CD4-positive, CD25-positive, alpha-beta regulatory T cell (primary cell): Measurements from ENCODE around the gene HEPACAM2. TPM values are rescaled to one million over a fixed set of nuclear protein-coding genes. Genes with fewer than 3 reads are reported as not detected.

Experiments
- ATAC-seq, 2 donors: fragments of 150-1000 bp; cut with Tn5 transposase; one replicate each; pipeline ENCODE4 v1.10.0; 2021; ENCODE audit warnings: low read depth in 2 of 2, moderate number of reproducible peaks in 2 of 2, moderate library complexity in 1 of 2
- DNase-seq, 3 donors: peaks; one replicate each; pipeline versions ENCODE4 v3.0.0 to v3.0.0-alpha.2; 2012 to 2022; ENCODE audit warnings: mixed read lengths in 1 of 3
- H3K27ac ChIP-seq: one replicate; pipeline ENCODE4 v1.7.0; 2013; ENCODE audit warnings: mild to moderate bottlenecking, low read length; ENCODE audit not compliant: insufficient read depth, poor library complexity, severe bottlenecking
- H3K27me3 ChIP-seq: one replicate; pipeline ENCODE4 v1.7.0; 2013; ENCODE audit warnings: low read length; ENCODE audit not compliant: control insufficient read depth, insufficient read depth
- H3K36me3 ChIP-seq: one replicate; pipeline ENCODE4 v1.7.0; 2013; ENCODE audit warnings: mild to moderate bottlenecking, low read length, moderate library complexity; ENCODE audit not compliant: control insufficient read depth, insufficient read depth
- H3K4me1 ChIP-seq: 2 replicates; pipeline ENCODE4 v1.7.0; 2013; ENCODE audit warnings: mild to moderate bottlenecking, low read length; ENCODE audit not compliant: insufficient read depth, control insufficient read depth, poor library complexity, severe bottlenecking
- H3K4me3 ChIP-seq: one replicate; pipeline ENCODE4 v1.7.0; 2013; ENCODE audit warnings: low read depth, mild to moderate bottlenecking, low read length, moderate library complexity
- H3K9me3 ChIP-seq, 2 experiments: 1 replicate in 1 of 2; 2 replicates in 1 of 2; pipeline ENCODE4 v1.7.0; 2013; ENCODE audit warnings: low read length in 2 of 2, mild to moderate bottlenecking in 1 of 2, moderate library complexity in 1 of 2; ENCODE audit not compliant: control insufficient read depth in 2 of 2
- H3K27ac Mint-ChIP-seq, 3 donors: one replicate each; pipeline ENCODE4 v1.8.0; 2020 to 2022; ENCODE audit warnings: mild to moderate bottlenecking in 3 of 3, mixed read lengths in 3 of 3, moderate library complexity in 2 of 3
- H3K27me3 Mint-ChIP-seq: one replicate; pipeline ENCODE4 v1.8.0; 2022; ENCODE audit warnings: mild to moderate bottlenecking, mixed read lengths
- H3K36me3 Mint-ChIP-seq: one replicate; pipeline ENCODE4 v1.8.0; 2020; ENCODE audit warnings: mixed read lengths
- H3K4me1 Mint-ChIP-seq, 4 donors: one replicate each; pipeline ENCODE4 v1.8.0; 2020 to 2022; ENCODE audit warnings: mixed read lengths in 4 of 4, mild to moderate bottlenecking in 1 of 4
- H3K4me3 Mint-ChIP-seq, 4 donors: one replicate each; pipeline ENCODE4 v1.8.0; 2020 to 2022; ENCODE audit warnings: mild to moderate bottlenecking in 4 of 4, mixed read lengths in 4 of 4, moderate library complexity in 3 of 4
- H3K9me3 Mint-ChIP-seq, 7 donors: one replicate each; pipeline ENCODE4 v1.8.0; 2020 to 2022; ENCODE audit warnings: mixed read lengths in 7 of 7, mild to moderate bottlenecking in 3 of 7, moderate library complexity in 2 of 7
- polyA plus RNA-seq, 4 donors: library from polyadenylated mRNA; unstranded; fragments of 300-500 nt; fragmentation: Illumina TruSeq; gene quantifications; one replicate each; pipeline ENCODE4 v1.2.3, GENCODE V29; 2021
- total RNA-seq: library from RNA; stranded (reverse); gene quantifications from one replicate; pipeline ENCODE4 v1.2.3, GENCODE V29; 2022

Gene HEPACAM2
- total RNA-seq (not detected), polyA plus RNA-seq (not detected)

DNA sequence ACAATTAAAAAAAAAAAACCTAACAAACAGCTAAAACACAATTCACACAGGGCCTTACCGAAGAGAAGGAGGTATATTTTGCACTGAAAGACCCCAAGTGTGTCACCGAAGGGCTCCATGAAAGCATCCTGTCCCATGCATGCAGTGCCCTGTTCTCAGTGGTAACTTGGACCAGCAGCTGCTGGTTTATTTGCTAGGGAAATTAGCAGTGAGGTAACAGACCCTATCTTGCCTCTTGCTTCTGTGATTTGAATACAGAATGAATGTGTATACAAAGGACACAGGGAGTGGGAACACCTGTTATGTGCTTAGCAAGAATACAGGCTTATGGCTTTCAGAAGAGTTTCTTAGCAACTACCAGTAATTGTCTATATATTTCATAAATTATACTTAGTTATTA lies at the start of gene HEPACAM2:
TSS of gene HEPACAM2 (minus strand) at position 160 of the 400 bp plus-strand sequence.
- Histone ChIP-seq H3K27ac (no peak within 1 kb of the TSS), H3K27me3 (peaks cover 27% of the 10 kb centered on the region), H3K4me3 (no peak within 1 kb of the TSS), H3K36me3 (no peaks in the 10 kb centered on the region), H3K9me3 (no peaks in the 10 kb centered on the region), H3K4me1 (peaks cover 9% of the 10 kb centered on the region)
- no peak for ATAC-seq
- peaks cover 6 to 16% (median 8%) of the 10 kb centered on the region in 4 donors for H3K4me1 Mint-ChIP-seq
- DNase-seq: no peak
- H3K4me3 Mint-ChIP-seq: no peak within 1 kb of the TSS
- peaks cover 15% of the 10 kb centered on the region for H3K27me3 Mint-ChIP-seq
- H3K9me3 Mint-ChIP-seq: no peaks in the 10 kb centered on the region
- H3K27ac Mint-ChIP-seq: no peak within 1 kb of the TSS
- no peaks in the 10 kb centered on the region for H3K36me3 Mint-ChIP-seq

DNA sequence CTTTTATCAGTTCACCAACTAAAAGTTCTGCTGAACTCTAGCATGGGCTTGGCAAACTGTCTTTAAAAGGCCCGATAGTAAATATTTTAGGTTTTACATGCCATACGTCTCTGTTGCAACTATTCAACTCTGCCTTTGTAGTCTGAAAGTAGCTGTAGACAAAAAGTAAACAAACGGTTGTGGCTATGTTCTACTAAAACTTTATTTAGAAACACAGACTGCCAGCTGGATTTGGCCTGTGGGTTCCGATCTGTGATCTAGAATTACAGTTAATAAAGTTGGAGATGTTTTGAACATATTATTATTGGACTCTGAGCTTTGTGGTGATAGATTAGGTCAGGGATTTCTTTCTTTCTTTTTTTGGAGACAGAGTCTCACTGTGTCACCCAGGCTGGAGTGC lies 39.0 kb upstream of the HEPACAM2 start:
- peaks cover 29% of the 10 kb centered on the region for H3K36me3 Mint-ChIP-seq
- H3K9me3 ChIP-seq: no peaks in the 10 kb centered on the region

GRCh38 chr7:93262535-93262934 lies 36.3 kb upstream of the HEPACAM2 start:
- H3K4me1 Mint-ChIP-seq: peaks cover 0 to 3% (median 0%) of the 10 kb centered on the region in 4 donors
- peaks cover 22% of the 10 kb centered on the region for H3K36me3 Mint-ChIP-seq

More for the DNA sequence above, 39.0 kb upstream of the HEPACAM2 start:
- no peaks in the 10 kb centered on the region for H3K4me1 ChIP-seq
- Mint-ChIP-seq H3K27me3 (no peaks in the 10 kb centered on the region), H3K4me1 (peaks cover 0 to 6% (median 1%) of the 10 kb centered on the region in 4 donors), H3K9me3 (no peaks in the 10 kb centered on the region), H3K4me3 (no peak overlapping the region), H3K27ac (no peak overlapping the region)
- H3K4me3 ChIP-seq: no peak overlapping the region
- H3K27me3 ChIP-seq: no peaks in the 10 kb centered on the region
- peaks cover 20% of the 10 kb centered on the region for H3K36me3 ChIP-seq
- H3K27ac ChIP-seq: no peak overlapping the region
- ATAC-seq: no peak
- no peak for DNase-seq

GRCh38 chr7:93258661-93259060 lies 32.4 kb upstream of the HEPACAM2 start:
- Histone ChIP-seq H3K36me3 (peaks cover 49% of the 10 kb centered on the region), H3K27ac (no peak overlapping the region), H3K4me3 (no peak overlapping the region), H3K27me3 (no peaks in the 10 kb centered on the region), H3K4me1 (no peaks in the 10 kb centered on the region), H3K9me3 (no peaks in the 10 kb centered on the region)
- no peak for ATAC-seq
- Mint-ChIP-seq H3K27ac (peak overlapping the region in 1 of 3 donors; percentile 64), H3K36me3 (peaks cover 25% of the 10 kb centered on the region), H3K4me3 (no peak overlapping the region), H3K27me3 (no peaks in the 10 kb centered on the region), H3K4me1 (no peaks in the 10 kb centered on the region), H3K9me3 (no peaks in the 10 kb centered on the region)
- no peak for DNase-seq

More at GRCh38 chr7:93262535-93262934, 36.3 kb upstream of the HEPACAM2 start:
- no peak for DNase-seq
- Histone ChIP-seq H3K4me1 (no peaks in the 10 kb centered on the region), H3K4me3 (no peak overlapping the region), H3K9me3 (no peaks in the 10 kb centered on the region), H3K27ac (no peak overlapping the region), H3K27me3 (no peaks in the 10 kb centered on the region), H3K36me3 (peaks cover 27% of the 10 kb centered on the region)
- H3K9me3 Mint-ChIP-seq: no peaks in the 10 kb centered on the region
- no peak overlapping the region for H3K4me3 Mint-ChIP-seq
- no peaks in the 10 kb centered on the region for H3K27me3 Mint-ChIP-seq
- no peak for ATAC-seq
- H3K27ac Mint-ChIP-seq: no peak overlapping the region

DNA sequence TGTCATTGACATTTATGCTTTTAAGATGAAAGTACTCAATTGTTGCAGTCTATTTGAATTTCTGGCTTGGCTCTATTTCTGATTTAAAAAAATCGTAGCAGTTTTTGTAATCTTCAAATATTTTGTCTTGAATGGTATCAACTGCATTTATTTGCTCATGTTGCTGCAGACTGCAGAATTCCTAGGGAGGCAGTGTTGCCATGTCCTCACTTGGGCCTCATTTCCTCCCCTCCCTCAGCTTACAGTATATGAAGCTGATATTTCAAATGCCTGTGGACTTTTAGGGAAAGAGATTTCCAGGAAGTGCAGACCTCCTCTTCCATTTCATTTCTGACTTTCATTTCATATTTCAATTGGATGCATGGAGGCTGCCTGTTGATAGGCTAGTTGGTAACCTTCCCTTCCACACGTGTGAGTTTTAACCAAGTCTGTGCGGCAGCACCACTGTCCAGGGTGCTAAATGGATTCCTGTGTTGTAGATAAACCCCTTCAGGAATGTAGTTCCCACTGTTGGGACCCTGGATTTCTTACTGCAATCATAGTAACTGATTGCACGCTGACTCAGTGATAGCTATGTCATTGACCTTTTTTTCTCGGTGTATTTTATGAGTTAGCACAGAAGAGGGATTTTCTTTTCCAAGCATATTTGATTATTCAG lies 23.4 kb upstream of the HEPACAM2 start:
- Mint-ChIP-seq H3K4me3 (no peak overlapping the region), H3K27me3 (no peaks in the 10 kb centered on the region), H3K9me3 (no peaks in the 10 kb centered on the region), H3K36me3 (peaks cover 18% of the 10 kb centered on the region), H3K4me1 (peaks cover 9 to 28% (median 26%) of the 10 kb centered on the region in 4 donors), H3K27ac (no peak overlapping the region)
- Histone ChIP-seq H3K9me3 (no peaks in the 10 kb centered on the region), H3K27ac (no peak overlapping the region), H3K27me3 (no peaks in the 10 kb centered on the region), H3K36me3 (peaks cover 12% of the 10 kb centered on the region), H3K4me3 (no peak overlapping the region), H3K4me1 (no peaks in the 10 kb centered on the region)
- no peak for ATAC-seq
- DNase-seq: no peak

- DNase-seq: peak in 2 of 3 donors; percentile 51 to 53
- Histone ChIP-seq H3K36me3 (peaks cover 3% of the 10 kb centered on the region), H3K27ac (no peak overlapping the region), H3K4me3 (peak overlapping the region; percentile 85), H3K27me3 (no peaks in the 10 kb centered on the region), H3K9me3 (no peaks in the 10 kb centered on the region), H3K4me1 (no peaks in the 10 kb centered on the region)
- Mint-ChIP-seq H3K4me1 (peaks cover 9 to 23% (median 18%) of the 10 kb centered on the region in 4 donors), H3K9me3 (no peaks in the 10 kb centered on the region), H3K27me3 (no peaks in the 10 kb centered on the region), H3K27ac (peak overlapping the region in 2 of 3 donors; percentile 31 to 54), H3K36me3 (peaks cover 9% of the 10 kb centered on the region), H3K4me3 (peak overlapping the region; percentile 52 to 84 (median 72))
- peak in 1 of 2 donors; percentile 31 for ATAC-seq
These were observed 19.5 kb upstream of the HEPACAM2 start for GRCh38 chr7:93245525-93246432.

- H3K36me3 Mint-ChIP-seq: no peaks in the 10 kb centered on the region
- peaks cover 13 to 32% (median 22%) of the 10 kb centered on the region in 4 donors for H3K4me1 Mint-ChIP-seq
- H3K4me3 Mint-ChIP-seq: no peak overlapping the region
- Histone ChIP-seq H3K9me3 (no peaks in the 10 kb centered on the region), H3K4me3 (no peak overlapping the region), H3K36me3 (peaks cover 11% of the 10 kb centered on the region), H3K27me3 (no peaks in the 10 kb centered on the region), H3K4me1 (no peaks in the 10 kb centered on the region), H3K27ac (no peak overlapping the region)
- H3K27ac Mint-ChIP-seq: no peak overlapping the region
- DNase-seq: no peak
- ATAC-seq: no peak
- H3K27me3 Mint-ChIP-seq: no peaks in the 10 kb centered on the region
- no peaks in the 10 kb centered on the region for H3K9me3 Mint-ChIP-seq
These were observed 15.8 kb upstream of the HEPACAM2 start for GRCh38 chr7:93242106-93242505.
